Liver (tissue), 9 donors: ENCODE results near the gene ARL9. TPM values are rescaled to one million over a fixed set of nuclear protein-coding genes. Genes with fewer than 3 reads are reported as not detected.

Source experiments
- DNase-seq: peaks from one replicate; pipeline ENCODE4 v3.0.0-alpha.2; 2017; ENCODE audit warnings: low spot score
- H3K27ac ChIP-seq, 2 donors: one replicate each; pipeline ENCODE4 v1.7.0; 2013; ENCODE audit warnings: inconsistent platforms in 2 of 2, low read length in 2 of 2, control low read depth in 1 of 2, low read depth in 1 of 2, mild to moderate bottlenecking in 1 of 2
- H3K27me3 ChIP-seq, 4 donors: one replicate each; pipeline versions ENCODE4 v1.6.1 to v1.7.0; 2013; ENCODE audit warnings: low read length in 3 of 4, inconsistent platforms in 1 of 4, mild to moderate bottlenecking in 1 of 4, moderate library complexity in 1 of 4; ENCODE audit not compliant: control insufficient read depth in 4 of 4, insufficient read depth in 4 of 4
- H3K36me3 ChIP-seq, 4 donors: one replicate each; pipeline versions ENCODE4 v1.6.1 to v1.7.0; 2013; ENCODE audit warnings: low read length in 3 of 4, mild to moderate bottlenecking in 3 of 4, low read depth in 1 of 4, moderate library complexity in 1 of 4; ENCODE audit not compliant: control insufficient read depth in 4 of 4, insufficient read depth in 3 of 4
- H3K4me1 ChIP-seq, 4 donors: one replicate each; pipeline versions ENCODE4 v1.6.1 to v1.7.0; 2013; ENCODE audit warnings: low read length in 3 of 4, mild to moderate bottlenecking in 3 of 4, moderate library complexity in 1 of 4; ENCODE audit not compliant: control insufficient read depth in 4 of 4, insufficient read depth in 4 of 4
- H3K4me3 ChIP-seq, 3 donors: one replicate each; pipeline versions ENCODE4 v1.6.1 to v1.7.0; 2013; ENCODE audit warnings: low read length in 3 of 3, control low read depth in 1 of 3, low read depth in 1 of 3, mild to moderate bottlenecking in 1 of 3
- H3K9ac ChIP-seq, 2 donors: one replicate each; pipeline ENCODE4 v1.7.0; 2013; ENCODE audit warnings: low read length in 2 of 2, mild to moderate bottlenecking in 2 of 2, moderate library complexity in 2 of 2, control low read depth in 1 of 2, low read depth in 1 of 2
- H3K9me3 ChIP-seq, 4 donors: one replicate each; pipeline versions ENCODE4 v1.6.1 to v1.7.0; 2013; ENCODE audit warnings: low read length in 3 of 4; ENCODE audit not compliant: control insufficient read depth in 4 of 4
- CTCF ChIP-seq: fragments of 150-350 bp; IDR thresholded peaks from 2 replicates; pipeline ENCODE4 v1.5.1; 2017; ENCODE audit warnings: improper control_type of control experiment, low read depth, low read length; ENCODE audit not compliant: missing input control
- EGR1 ChIP-seq, 2 donors: IDR thresholded peaks; 2 replicates each; pipeline ENCODE4 v1.6.1; 2016 to 2018; ENCODE audit warnings: antibody characterized with exemption in 2 of 2, low read depth in 2 of 2
- FOXA1 ChIP-seq: IDR thresholded peaks from 2 replicates; pipeline ENCODE4 v1.6.1; 2016; ENCODE audit warnings: antibody characterized with exemption
- FOXA2 ChIP-seq: IDR thresholded peaks from 2 replicates; pipeline ENCODE4 v1.6.1; 2016; ENCODE audit warnings: antibody characterized with exemption
- GABPA ChIP-seq, 2 donors: IDR thresholded peaks in 1 of 2; conservative IDR thresholded peaks in 1 of 2; 2 replicates each; pipeline ENCODE4 v1.6.1; 2016; ENCODE audit warnings: antibody characterized with exemption in 2 of 2, mild to moderate bottlenecking in 1 of 2, moderate library complexity in 1 of 2
- HNF4A ChIP-seq, 2 donors: conservative IDR thresholded peaks; 2 replicates each; pipeline ENCODE4 v1.6.1; 2016; ENCODE audit warnings: antibody characterized with exemption in 2 of 2, mild to moderate bottlenecking in 2 of 2
- HNF4G ChIP-seq: IDR thresholded peaks from 2 replicates; pipeline ENCODE4 v1.6.1; 2016; ENCODE audit warnings: antibody characterized with exemption
- JUND ChIP-seq, 2 donors: IDR thresholded peaks; 2 replicates each; pipeline ENCODE4 v1.6.1; 2016; ENCODE audit warnings: antibody characterized with exemption in 2 of 2
- NR2F2 ChIP-seq: IDR thresholded peaks from 2 replicates; pipeline ENCODE4 v1.6.1; 2016; ENCODE audit warnings: antibody characterized with exemption
- RAD21 ChIP-seq, 2 donors: IDR thresholded peaks; 2 replicates each; pipeline ENCODE4 v1.6.1; 2016; ENCODE audit warnings: antibody characterized with exemption in 2 of 2, mild to moderate bottlenecking in 2 of 2
- RXRA ChIP-seq, 2 donors: IDR thresholded peaks; 2 replicates each; pipeline ENCODE4 v1.6.1; 2017 to 2018; ENCODE audit warnings: antibody characterized with exemption in 2 of 2, mild to moderate bottlenecking in 1 of 2
- SP1 ChIP-seq: IDR thresholded peaks from 2 replicates; pipeline ENCODE4 v1.6.1; 2018; ENCODE audit warnings: antibody characterized with exemption, mild to moderate bottlenecking
- TAF1 ChIP-seq: conservative IDR thresholded peaks from 2 replicates; pipeline ENCODE4 v1.6.1; 2016; ENCODE audit warnings: antibody characterized with exemption, mild to moderate bottlenecking
- YY1 ChIP-seq: IDR thresholded peaks from 2 replicates; pipeline ENCODE4 v1.6.1; 2016; ENCODE audit warnings: antibody characterized with exemption, mild to moderate bottlenecking
- WGBS: extraction: QIAGEN DNeasy Blood & Tissue Kit; methylation state at CpG from one replicate; pipeline ENCODE4 v1.1.7; 2013; 5-methylcytosine and 5-hydroxymethylcytosine counted together
- polyA plus RNA-seq, 2 donors: library from polyadenylated mRNA; stranded (reverse) in 1 of 2; unstranded in 1 of 2; fragments of 200-250 nt in 1 of 2; fragments of >200 nt in 1 of 2; fragmentation: Nextera tagmentation in 1 of 2; extraction: Ambion mirVana in 1 of 2; gene quantifications; one replicate each; pipeline versions ENCODE4 v1.2.1 to v1.2.3, GENCODE V29; 2013 to 2015
- total RNA-seq, 2 donors: library from RNA; depleted of rRNA; stranded (reverse); fragments of >200 nt; gene quantifications; one replicate each; pipeline ENCODE4 v1.2.3, GENCODE V29; 2014
- TF ChIP-seq, protein P1 (sequence below): IDR thresholded peaks from 2 replicates; pipeline ENCODE4 v1.6.1; 2016; ENCODE audit warnings: antibody characterized with exemption
- TF ChIP-seq, protein P2 (sequence below): IDR thresholded peaks from 2 replicates; pipeline ENCODE4 v1.6.1; 2016; ENCODE audit warnings: antibody characterized with exemption
- TF ChIP-seq, protein P3 (sequence below): IDR thresholded peaks from 2 replicates; pipeline ENCODE4 v1.6.1; 2016; ENCODE audit warnings: antibody characterized with exemption, mild to moderate bottlenecking
- TF ChIP-seq, protein P4 (sequence below): IDR thresholded peaks from 2 replicates; pipeline ENCODE4 v1.6.1; 2016; ENCODE audit warnings: antibody characterized with exemption
- donor health status: healthy.
- donor health status: healthy.
- donor health status: healthy.
- donor health status: healthy.
- donor health status: healthy.

The ARL9 gene
- total and polyA plus RNA-seq, 4 donors, result 0.08 to 0.61 (median 0.10) TPM; not detected in 1

GRCh38 chr4:56469489-56470210, 35.9 kb upstream of the ARL9 start:
- H3K4me3 ChIP-seq, result no peak overlapping the region
- no peak for TF ChIP-seq RAD21 (IDR thresholded peaks at IDR 0.05)
- TF ChIP-seq RXRA (IDR thresholded peaks at IDR 0.05), result no peak
- TF ChIP-seq, protein P1, sequence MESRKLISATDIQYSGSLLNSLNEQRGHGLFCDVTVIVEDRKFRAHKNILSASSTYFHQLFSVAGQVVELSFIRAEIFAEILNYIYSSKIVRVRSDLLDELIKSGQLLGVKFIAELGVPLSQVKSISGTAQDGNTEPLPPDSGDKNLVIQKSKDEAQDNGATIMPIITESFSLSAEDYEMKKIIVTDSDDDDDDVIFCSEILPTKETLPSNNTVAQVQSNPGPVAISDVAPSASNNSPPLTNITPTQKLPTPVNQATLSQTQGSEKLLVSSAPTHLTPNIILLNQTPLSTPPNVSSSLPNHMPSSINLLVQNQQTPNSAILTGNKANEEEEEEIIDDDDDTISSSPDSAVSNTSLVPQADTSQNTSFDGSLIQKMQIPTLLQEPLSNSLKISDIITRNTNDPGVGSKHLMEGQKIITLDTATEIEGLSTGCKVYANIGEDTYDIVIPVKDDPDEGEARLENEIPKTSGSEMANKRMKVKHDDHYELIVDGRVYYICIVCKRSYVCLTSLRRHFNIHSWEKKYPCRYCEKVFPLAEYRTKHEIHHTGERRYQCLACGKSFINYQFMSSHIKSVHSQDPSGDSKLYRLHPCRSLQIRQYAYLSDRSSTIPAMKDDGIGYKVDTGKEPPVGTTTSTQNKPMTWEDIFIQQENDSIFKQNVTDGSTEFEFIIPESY, result no peak
- no peak for TF ChIP-seq NR2F2
- no peak for TF ChIP-seq TAF1
- TF ChIP-seq, protein P2, sequence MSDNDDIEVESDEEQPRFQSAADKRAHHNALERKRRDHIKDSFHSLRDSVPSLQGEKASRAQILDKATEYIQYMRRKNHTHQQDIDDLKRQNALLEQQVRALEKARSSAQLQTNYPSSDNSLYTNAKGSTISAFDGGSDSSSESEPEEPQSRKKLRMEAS, result no peak
- TF ChIP-seq YY1, result no peak
- TF ChIP-seq SP1, result no peak
- TF ChIP-seq, protein P3, sequence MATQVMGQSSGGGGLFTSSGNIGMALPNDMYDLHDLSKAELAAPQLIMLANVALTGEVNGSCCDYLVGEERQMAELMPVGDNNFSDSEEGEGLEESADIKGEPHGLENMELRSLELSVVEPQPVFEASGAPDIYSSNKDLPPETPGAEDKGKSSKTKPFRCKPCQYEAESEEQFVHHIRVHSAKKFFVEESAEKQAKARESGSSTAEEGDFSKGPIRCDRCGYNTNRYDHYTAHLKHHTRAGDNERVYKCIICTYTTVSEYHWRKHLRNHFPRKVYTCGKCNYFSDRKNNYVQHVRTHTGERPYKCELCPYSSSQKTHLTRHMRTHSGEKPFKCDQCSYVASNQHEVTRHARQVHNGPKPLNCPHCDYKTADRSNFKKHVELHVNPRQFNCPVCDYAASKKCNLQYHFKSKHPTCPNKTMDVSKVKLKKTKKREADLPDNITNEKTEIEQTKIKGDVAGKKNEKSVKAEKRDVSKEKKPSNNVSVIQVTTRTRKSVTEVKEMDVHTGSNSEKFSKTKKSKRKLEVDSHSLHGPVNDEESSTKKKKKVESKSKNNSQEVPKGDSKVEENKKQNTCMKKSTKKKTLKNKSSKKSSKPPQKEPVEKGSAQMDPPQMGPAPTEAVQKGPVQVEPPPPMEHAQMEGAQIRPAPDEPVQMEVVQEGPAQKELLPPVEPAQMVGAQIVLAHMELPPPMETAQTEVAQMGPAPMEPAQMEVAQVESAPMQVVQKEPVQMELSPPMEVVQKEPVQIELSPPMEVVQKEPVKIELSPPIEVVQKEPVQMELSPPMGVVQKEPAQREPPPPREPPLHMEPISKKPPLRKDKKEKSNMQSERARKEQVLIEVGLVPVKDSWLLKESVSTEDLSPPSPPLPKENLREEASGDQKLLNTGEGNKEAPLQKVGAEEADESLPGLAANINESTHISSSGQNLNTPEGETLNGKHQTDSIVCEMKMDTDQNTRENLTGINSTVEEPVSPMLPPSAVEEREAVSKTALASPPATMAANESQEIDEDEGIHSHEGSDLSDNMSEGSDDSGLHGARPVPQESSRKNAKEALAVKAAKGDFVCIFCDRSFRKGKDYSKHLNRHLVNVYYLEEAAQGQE, result no peak
- TF ChIP-seq GABPA (IDR thresholded peaks at IDR 0.05 in 1 of 2, conservative IDR thresholded peaks at IDR 0.05 in 1 of 2), result no peak
- no peak for TF ChIP-seq EGR1 (IDR thresholded peaks at IDR 0.05; ENCODE audit: low read depth in 2 of 2)
- TF ChIP-seq CTCF, result no peak
- TF ChIP-seq JUND (IDR thresholded peaks at IDR 0.05), result no peak
- TF ChIP-seq HNF4G, result no peak
- H3K9ac ChIP-seq, result no peak overlapping the region
- peaks cover 6 to 24% (median 21%) of the 10 kb centered on the region in 4 donors for H3K36me3 ChIP-seq
- no peak for DNase-seq
- H3K4me1 ChIP-seq, result peaks cover 9 to 30% (median 19%) of the 10 kb centered on the region in 4 donors
- no peaks in the 10 kb centered on the region for H3K9me3 ChIP-seq
- no peak overlapping the region for H3K27ac ChIP-seq
- 76% methylated on average over 6 of the region's 6 CpGs for WGBS
- no peaks in the 10 kb centered on the region for H3K27me3 ChIP-seq

DNA sequence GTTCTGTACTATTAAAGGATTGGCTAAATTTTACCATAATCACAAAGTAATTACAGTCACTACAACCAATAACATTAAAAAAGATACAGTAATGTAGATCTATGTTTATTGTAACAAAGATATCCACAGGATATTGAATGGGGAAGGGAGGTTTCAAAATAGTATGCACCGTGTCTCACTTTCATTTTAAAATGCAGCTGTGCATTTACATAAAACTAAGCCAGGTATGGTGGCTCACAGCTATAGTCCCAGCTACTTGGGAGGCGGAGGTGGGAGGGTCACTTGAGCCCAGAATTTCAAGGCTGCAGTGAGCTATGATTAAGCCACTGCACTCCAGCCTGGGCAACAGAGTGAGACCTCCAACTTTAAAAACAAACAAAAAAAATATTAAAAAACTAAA, 29.7 kb upstream of the ARL9 start:
- Histone ChIP-seq H3K4me1 (no peaks in the 10 kb centered on the region), H3K27ac (no peak overlapping the region), H3K4me3 (no peak overlapping the region), H3K36me3 (peaks cover 10 to 66% (median 58%) of the 10 kb centered on the region in 4 donors), H3K27me3 (no peaks in the 10 kb centered on the region), H3K9me3 (no peaks in the 10 kb centered on the region), H3K9ac (no peak overlapping the region)
- no peak for DNase-seq
- WGBS, result 93% methylated on average over 2 of the region's 2 CpGs
- TF ChIP-seq TAF1 (no peak), HNF4A (conservative IDR thresholded peaks at IDR 0.05) (no peak), YY1 (no peak), EGR1 (IDR thresholded peaks at IDR 0.05; ENCODE audit: low read depth in 2 of 2) (no peak), SP1 (no peak), CTCF (no peak), NR2F2 (no peak), GABPA (IDR thresholded peaks at IDR 0.05 in 1 of 2, conservative IDR thresholded peaks at IDR 0.05 in 1 of 2) (no peak), FOXA1 (no peak), JUND (IDR thresholded peaks at IDR 0.05) (no peak), HNF4G (no peak), RAD21 (IDR thresholded peaks at IDR 0.05) (no peak), FOXA2 (no peak)
- TF ChIP-seq, protein P1, result no peak
- TF ChIP-seq, protein P2, result no peak
- TF ChIP-seq, protein P4, sequence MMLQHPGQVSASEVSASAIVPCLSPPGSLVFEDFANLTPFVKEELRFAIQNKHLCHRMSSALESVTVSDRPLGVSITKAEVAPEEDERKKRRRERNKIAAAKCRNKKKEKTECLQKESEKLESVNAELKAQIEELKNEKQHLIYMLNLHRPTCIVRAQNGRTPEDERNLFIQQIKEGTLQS, result no peak
